ENCODE results near the gene MSI2.

Gene MSI2

GRCh38 chr17:57366558-57367351 lies 110.4 kb downstream of the MSI2 start:
- no peak for DNase-seq (ENCODE audit: low read depth in 1 of 2, low spot score in 1 of 2)
- TF ChIP-seq JUND (IDR thresholded peaks at IDR 0.05; ENCODE audit: low read depth), result no peak
- in situ Hi-C loops (cut with HindIII; ENCODE audit: low pct_unique_long_range_greater_than_20kb, low sequenced_read_pairs), result no loop called here

- in situ Hi-C loops (cut with HindIII; ENCODE audit: low pct_unique_long_range_greater_than_20kb, low sequenced_read_pairs), result no loop called here
- TF ChIP-seq JUND (IDR thresholded peaks at IDR 0.05; ENCODE audit: low read depth), result no peak
- DNase-seq (ENCODE audit: low read depth in 1 of 2, low spot score in 1 of 2), result peak in 1 of 2 experiments; percentile 41
Observed at GRCh38 chr17:57368637-57369336, 112.5 kb downstream of the MSI2 start.

GRCh38 chr17:57369509-57369945 lies 113.2 kb downstream of the MSI2 start:
- DNase-seq (ENCODE audit: low read depth in 1 of 2, low spot score in 1 of 2), result no peak
- in situ Hi-C loops (cut with HindIII; ENCODE audit: low pct_unique_long_range_greater_than_20kb, low sequenced_read_pairs), result no loop called here

GRCh38 chr17:57370037-57370581 lies 113.8 kb downstream of the MSI2 start:
- no peak for TF ChIP-seq JUND (IDR thresholded peaks at IDR 0.05; ENCODE audit: low read depth)
- DNase-seq (ENCODE audit: low read depth in 1 of 2, low spot score in 1 of 2), result peak in 1 of 2 experiments; percentile 10
- in situ Hi-C loops (cut with HindIII; ENCODE audit: low pct_unique_long_range_greater_than_20kb, low sequenced_read_pairs), result no loop called here

More at GRCh38 chr17:57369509-57369945, 113.2 kb downstream of the MSI2 start:
- TF ChIP-seq JUND (IDR thresholded peaks at IDR 0.05; ENCODE audit: low read depth), result no peak

GRCh38 chr17:57370619-57371018 lies 114.3 kb downstream of the MSI2 start:
- no peak for DNase-seq (ENCODE audit: low read depth in 1 of 2, low spot score in 1 of 2)
- no peak for TF ChIP-seq JUND (IDR thresholded peaks at IDR 0.05; ENCODE audit: low read depth)
- in situ Hi-C loops (cut with HindIII; ENCODE audit: low pct_unique_long_range_greater_than_20kb, low sequenced_read_pairs), result no loop called here

GRCh38 chr17:57372156-57372555 lies 115.8 kb downstream of the MSI2 start:
- no peak for TF ChIP-seq JUND (IDR thresholded peaks at IDR 0.05; ENCODE audit: low read depth)

DNA sequence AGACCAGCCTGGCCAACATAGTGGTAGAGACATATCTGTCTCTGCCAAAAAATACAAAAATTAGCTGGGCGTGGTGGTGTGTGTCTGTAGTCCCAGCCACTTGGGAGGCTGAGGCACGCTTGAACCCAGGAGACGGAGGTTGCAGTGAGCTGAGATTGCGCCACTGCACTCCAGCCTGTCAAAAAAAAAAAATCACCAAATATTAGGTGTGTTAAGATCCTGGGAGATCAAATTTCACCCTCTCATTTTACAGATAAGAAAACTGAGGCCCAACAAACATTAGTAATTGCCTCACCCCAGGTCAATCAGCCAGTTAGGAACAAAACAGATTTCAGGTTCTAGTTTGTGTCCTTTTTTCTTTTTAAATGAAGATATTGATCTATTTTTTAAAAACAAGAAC lies 116.7 kb downstream of the MSI2 start:
- in situ Hi-C loops (cut with HindIII; ENCODE audit: low pct_unique_long_range_greater_than_20kb, low sequenced_read_pairs), result no loop called here
- no peak for TF ChIP-seq JUND (IDR thresholded peaks at IDR 0.05; ENCODE audit: low read depth)
- DNase-seq (ENCODE audit: low read depth in 1 of 2, low spot score in 1 of 2), result no peak

More at GRCh38 chr17:57372156-57372555, 115.8 kb downstream of the MSI2 start:
- in situ Hi-C loops (cut with HindIII; ENCODE audit: low pct_unique_long_range_greater_than_20kb, low sequenced_read_pairs), result no loop called here
- no peak for DNase-seq (ENCODE audit: low read depth in 1 of 2, low spot score in 1 of 2)

DNA sequence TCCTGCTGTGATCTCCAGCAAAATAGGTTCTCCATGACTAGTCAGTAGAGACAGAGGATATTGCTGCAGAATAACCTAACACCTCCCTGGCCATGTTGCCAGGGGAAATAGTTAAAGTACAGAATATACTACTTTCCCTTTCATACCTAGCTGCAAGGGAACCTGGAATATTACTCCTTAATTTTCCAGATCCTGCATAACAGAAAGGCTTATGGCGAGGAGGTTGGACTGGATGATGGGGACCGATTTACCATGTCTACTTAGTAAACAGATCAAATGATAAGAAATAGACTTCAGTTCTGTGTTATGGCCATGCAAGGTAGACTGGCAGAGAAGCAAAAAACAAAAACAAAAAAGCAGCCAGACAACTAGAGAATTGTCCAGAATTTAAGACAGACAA lies 117.4 kb downstream of the MSI2 start:
- no peak for TF ChIP-seq JUND (IDR thresholded peaks at IDR 0.05; ENCODE audit: low read depth)
- no peak for DNase-seq (ENCODE audit: low read depth in 1 of 2, low spot score in 1 of 2)
- in situ Hi-C loops (cut with HindIII; ENCODE audit: low pct_unique_long_range_greater_than_20kb, low sequenced_read_pairs), result no loop called here

DNA sequence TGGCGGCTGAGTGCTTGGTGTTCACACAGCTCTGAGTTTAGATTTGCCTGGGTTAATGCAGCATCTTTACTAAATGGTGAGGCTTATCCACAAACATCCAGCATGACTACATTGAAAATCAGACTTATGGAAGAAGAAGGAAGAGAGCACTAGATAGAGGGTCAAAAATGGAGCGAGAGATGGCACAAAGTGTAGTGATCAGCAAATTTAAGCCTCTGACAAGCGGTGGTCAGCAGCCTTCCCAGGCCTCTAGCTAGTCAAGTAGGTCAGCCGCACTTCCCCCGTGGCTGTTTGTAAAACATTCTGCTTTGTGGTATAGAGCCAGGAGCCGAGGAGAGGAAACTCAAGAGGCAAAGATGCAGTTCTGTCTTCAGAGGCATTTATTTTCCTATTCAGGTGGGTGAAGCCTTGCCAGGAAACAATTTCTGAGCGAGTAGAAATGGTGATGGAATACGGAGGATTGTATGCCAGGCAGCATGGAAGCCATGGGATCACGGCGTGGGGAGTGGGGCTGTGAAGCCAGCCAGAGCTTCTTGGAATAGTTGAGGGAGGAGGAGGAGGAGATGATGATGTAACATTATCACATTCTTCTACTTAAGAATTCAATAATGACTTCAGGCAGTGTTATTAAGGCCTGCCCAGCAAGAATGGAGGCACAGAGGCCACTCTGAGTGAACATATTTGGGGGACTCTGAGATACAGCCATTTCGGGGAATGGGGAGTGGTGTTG lies 118.9 kb downstream of the MSI2 start:
- in situ Hi-C loops (cut with HindIII; ENCODE audit: low pct_unique_long_range_greater_than_20kb, low sequenced_read_pairs), result no loop called here
- no peak for TF ChIP-seq JUND (IDR thresholded peaks at IDR 0.05; ENCODE audit: low read depth)

GRCh38 chr17:57375770-57376225 lies 119.5 kb downstream of the MSI2 start:
- in situ Hi-C loops (cut with HindIII; ENCODE audit: low pct_unique_long_range_greater_than_20kb, low sequenced_read_pairs), result no loop called here
- TF ChIP-seq JUND (IDR thresholded peaks at IDR 0.05; ENCODE audit: low read depth), result no peak
- DNase-seq (ENCODE audit: low read depth in 1 of 2, low spot score in 1 of 2), result no peak

More for the DNA sequence above, 118.9 kb downstream of the MSI2 start:
- DNase-seq (ENCODE audit: low read depth in 1 of 2, low spot score in 1 of 2), result no peak

- TF ChIP-seq JUND (IDR thresholded peaks at IDR 0.05; ENCODE audit: low read depth), result no peak
- DNase-seq (ENCODE audit: low read depth in 1 of 2, low spot score in 1 of 2), result no peak
- in situ Hi-C loops (cut with HindIII; ENCODE audit: low pct_unique_long_range_greater_than_20kb, low sequenced_read_pairs), result no loop called here
Observed at GRCh38 chr17:57377094-57377493, 120.8 kb downstream of the MSI2 start.

GRCh38 chr17:57379237-57379894 lies 123.0 kb downstream of the MSI2 start:
- in situ Hi-C loops (cut with HindIII; ENCODE audit: low pct_unique_long_range_greater_than_20kb, low sequenced_read_pairs), result no loop called here

More at GRCh38 chr17:57379237-57379894, 123.0 kb downstream of the MSI2 start:
- TF ChIP-seq JUND (IDR thresholded peaks at IDR 0.05; ENCODE audit: low read depth), result no peak
- DNase-seq (ENCODE audit: low read depth in 1 of 2, low spot score in 1 of 2), result no peak
